HEK293 (cell line): ENCODE results near the gene RGL4.

ENCODE experiments used
- CTCF ChIA-PET: fragments of 350-600 bp; formaldehyde crosslinking; extraction: SDS; loops from one replicate; lab custom pipeline; 2021; ENCODE audit warnings: antibody characterized with exemption; lab: Yijun Ruan, JAX
- POLR2A ChIA-PET: fragments of 300-600 bp; formaldehyde crosslinking; extraction: SDS; loops from one replicate; lab custom pipeline; 2020; ENCODE audit warnings: antibody characterized with exemption, inconsistent platforms; lab: Yijun Ruan, JAX
- H3K27ac ChIP-seq: fragments of 200-500 bp; sonication (Bioruptor generic); 2 replicates; pipeline ENCODE4 v1.5.1; 2014; ENCODE audit warnings: low read depth, low read length, control low read depth, inconsistent platforms; ENCODE audit errors: extremely low read depth
- H3K36me3 ChIP-seq, 2 experiments: fragments of 200-500 bp in 1 of 2; sonication (Bioruptor generic) in 1 of 2; 1 replicate in 1 of 2; 2 replicates in 1 of 2; pipeline ENCODE4 v1.5.1; 2014 to 2017; ENCODE audit warnings: inconsistent platforms in 2 of 2, low read length in 2 of 2; ENCODE audit not compliant: control insufficient read depth in 2 of 2, insufficient read depth in 1 of 2
- H3K4me1 ChIP-seq: fragments of 200-500 bp; sonication (Bioruptor generic); 2 replicates; pipeline ENCODE4 v1.5.1; 2014; ENCODE audit warnings: mild to moderate bottlenecking, low read length, inconsistent platforms; ENCODE audit not compliant: control insufficient read depth, insufficient read depth
- H3K4me3 ChIP-seq: 2 replicates; pipeline ENCODE4 v1.5.1; 2011; ENCODE audit warnings: low read depth, mild to moderate bottlenecking, control low read depth, low read length, moderate library complexity
- H3K9me3 ChIP-seq: fragments of 200-500 bp; sonication (Bioruptor generic); 2 replicates; pipeline ENCODE4 v1.5.1; 2014; ENCODE audit warnings: low read depth, low read length, inconsistent platforms; ENCODE audit not compliant: control insufficient read depth, insufficient read depth
- HOXA7 ChIP-seq: sonication (generic); formaldehyde crosslinking; IDR thresholded peaks from 2 replicates; pipeline ENCODE4 v1.8.1; 2022; ENCODE audit warnings: missing genetic modification reagents, borderline replicate concordance
- INSM2 ChIP-seq: fragments of 450-650 bp; formaldehyde crosslinking; IDR thresholded peaks from 2 replicates; pipeline ENCODE4 v1.5.1; 2016; ENCODE audit warnings: missing biosample characterization, missing genetic modification characterization
- REPIN1 ChIP-seq: fragments of 450-650 bp; formaldehyde crosslinking; IDR thresholded peaks from 2 replicates; pipeline ENCODE4 v1.5.1; 2017; ENCODE audit warnings: missing biosample characterization, missing genetic modification characterization, low read depth
- WT1 ChIP-seq: fragments of 450-650 bp; formaldehyde crosslinking; IDR thresholded peaks from 2 replicates; pipeline ENCODE4 v1.5.1; 2016; ENCODE audit warnings: missing biosample characterization, missing genetic modification characterization
- ZBTB10 ChIP-seq: fragments of 450-650 bp; formaldehyde crosslinking; IDR thresholded peaks from 2 replicates; pipeline ENCODE4 v1.5.1; 2016; ENCODE audit warnings: missing biosample characterization, missing genetic modification characterization
- ZBTB21 ChIP-seq: fragments of 450-650 bp; formaldehyde crosslinking; IDR thresholded peaks from 2 replicates; pipeline ENCODE4 v1.5.1; 2017; ENCODE audit warnings: missing biosample characterization, missing genetic modification characterization
- ZFP37 ChIP-seq: fragments of 450-650 bp; formaldehyde crosslinking; IDR thresholded peaks from 2 replicates; pipeline ENCODE4 v1.5.1; 2016; ENCODE audit warnings: missing biosample characterization, missing genetic modification characterization
- ZNF10 ChIP-seq: fragments of 450-650 bp; formaldehyde crosslinking; IDR thresholded peaks from 2 replicates; pipeline ENCODE4 v1.5.1; 2017; ENCODE audit warnings: missing biosample characterization, missing genetic modification characterization
- ZNF266 ChIP-seq: fragments of 450-650 bp; formaldehyde crosslinking; IDR thresholded peaks from 2 replicates; pipeline ENCODE4 v1.5.1; 2016; ENCODE audit warnings: missing biosample characterization, missing genetic modification characterization, low read depth
- ZNF423 ChIP-seq: fragments of 450-650 bp; formaldehyde crosslinking; IDR thresholded peaks from 2 replicates; pipeline ENCODE4 v1.5.1; 2016; ENCODE audit warnings: missing biosample characterization, missing genetic modification characterization
- ZNF701 ChIP-seq: fragments of 450-650 bp; formaldehyde crosslinking; IDR thresholded peaks from 2 replicates; pipeline ENCODE4 v1.5.1; 2016; ENCODE audit warnings: missing biosample characterization, missing genetic modification characterization
- ZNF707 ChIP-seq: fragments of 450-650 bp; formaldehyde crosslinking; IDR thresholded peaks from 2 replicates; pipeline ENCODE4 v1.5.1; 2016; ENCODE audit warnings: missing biosample characterization, missing genetic modification characterization
- ZNF777 ChIP-seq: fragments of 450-650 bp; formaldehyde crosslinking; IDR thresholded peaks from 2 replicates; pipeline ENCODE4 v1.5.1; 2017; ENCODE audit warnings: missing biosample characterization, missing genetic modification characterization, borderline replicate concordance
- ZSCAN18 ChIP-seq: fragments of 450-650 bp; formaldehyde crosslinking; IDR thresholded peaks from 2 replicates; pipeline ENCODE4 v1.5.1; 2016; ENCODE audit warnings: missing biosample characterization, missing genetic modification characterization

Gene RGL4

GRCh38 chr22:23693979-23694680, 3.3 kb downstream of the RGL4 start (continued):
- no peak for TF ChIP-seq ZSCAN18 (tag by site-specific recombination)
- no peak for TF ChIP-seq ZBTB21 (tag by site-specific recombination)

- Histone ChIP-seq H3K4me3 (no peak overlapping the region), H3K9me3 (no peaks in the 10 kb centered on the region), H3K4me1 (no peaks in the 10 kb centered on the region), H3K36me3 (peaks cover 9 to 97% of the 10 kb centered on the region in 2 experiments; a peak in 2 of 3 replicates), H3K27ac (no peak overlapping the region)
- TF ChIP-seq ZNF707 (tag by site-specific recombination) (no peak), ZSCAN18 (tag by site-specific recombination) (no peak), ZNF266 (tag by site-specific recombination) (no peak), ZNF423 (tag by site-specific recombination) (no peak), HOXA7 (CRISPR knock-in tag) (no peak), ZNF10 (no peak), WT1 (tag by site-specific recombination) (no peak), INSM2 (tag by site-specific recombination) (no peak), ZNF777 (tag by site-specific recombination) (no peak), REPIN1 (no peak), ZFP37 (tag by site-specific recombination) (no peak), ZBTB10 (tag by site-specific recombination) (no peak), ZNF701 (tag by site-specific recombination) (no peak)
- POLR2A ChIA-PET: interaction anchor here (1.2 kb wide), 1 partner anchor 24 kb away, joined by 3 read pairs; no protein-coding TSS in a partner anchor
- CTCF ChIA-PET: interaction anchor here (0.7 to 1.0 kb wide), 3 partner anchors 12 to 461 kb away, joined by 3 read pairs; no protein-coding TSS in a partner anchor
Measured at GRCh38 chr22:23695141-23695540, 4.3 kb downstream of the RGL4 start.
